ENCODE measurements around the gene SULT1A2. TPM values are rescaled to one million over a fixed set of nuclear protein-coding genes. Genes with fewer than 3 reads are reported as not detected.

Gene SULT1A2
- total and polyA plus RNA-seq, 2 of the 13 experiments (the other 11 are each of a cell fraction or from before 2014, with no cell fraction given), result 33.0 to 34.2 TPM

DNA sequence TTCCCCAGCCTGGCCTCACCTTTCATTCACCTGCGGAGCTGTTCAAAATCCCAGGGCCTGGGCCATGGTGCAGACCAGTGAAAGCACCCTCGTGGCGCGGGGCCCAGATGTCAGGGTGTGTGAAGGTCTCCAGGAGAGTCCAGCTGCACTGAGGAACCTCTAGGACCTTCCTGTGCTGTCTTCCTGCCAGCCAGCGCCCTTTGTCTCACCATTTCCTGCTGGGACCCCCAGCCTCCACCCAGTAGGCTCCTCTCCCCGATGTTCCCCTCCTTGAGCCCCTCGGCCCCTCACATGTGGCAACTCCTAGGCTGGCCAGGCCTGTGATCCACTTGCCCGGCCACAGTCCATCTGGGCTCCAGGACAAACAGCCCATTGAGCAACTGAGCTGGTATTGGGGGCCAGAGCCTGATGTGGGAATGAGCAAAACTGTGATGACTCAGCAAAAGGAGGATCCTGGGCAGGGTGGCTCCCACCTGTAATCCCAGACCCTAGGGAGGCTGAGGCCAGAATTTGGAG lies 677 bp downstream of the SULT1A2 start (continued):
- TF ChIP-seq, protein P1, sequence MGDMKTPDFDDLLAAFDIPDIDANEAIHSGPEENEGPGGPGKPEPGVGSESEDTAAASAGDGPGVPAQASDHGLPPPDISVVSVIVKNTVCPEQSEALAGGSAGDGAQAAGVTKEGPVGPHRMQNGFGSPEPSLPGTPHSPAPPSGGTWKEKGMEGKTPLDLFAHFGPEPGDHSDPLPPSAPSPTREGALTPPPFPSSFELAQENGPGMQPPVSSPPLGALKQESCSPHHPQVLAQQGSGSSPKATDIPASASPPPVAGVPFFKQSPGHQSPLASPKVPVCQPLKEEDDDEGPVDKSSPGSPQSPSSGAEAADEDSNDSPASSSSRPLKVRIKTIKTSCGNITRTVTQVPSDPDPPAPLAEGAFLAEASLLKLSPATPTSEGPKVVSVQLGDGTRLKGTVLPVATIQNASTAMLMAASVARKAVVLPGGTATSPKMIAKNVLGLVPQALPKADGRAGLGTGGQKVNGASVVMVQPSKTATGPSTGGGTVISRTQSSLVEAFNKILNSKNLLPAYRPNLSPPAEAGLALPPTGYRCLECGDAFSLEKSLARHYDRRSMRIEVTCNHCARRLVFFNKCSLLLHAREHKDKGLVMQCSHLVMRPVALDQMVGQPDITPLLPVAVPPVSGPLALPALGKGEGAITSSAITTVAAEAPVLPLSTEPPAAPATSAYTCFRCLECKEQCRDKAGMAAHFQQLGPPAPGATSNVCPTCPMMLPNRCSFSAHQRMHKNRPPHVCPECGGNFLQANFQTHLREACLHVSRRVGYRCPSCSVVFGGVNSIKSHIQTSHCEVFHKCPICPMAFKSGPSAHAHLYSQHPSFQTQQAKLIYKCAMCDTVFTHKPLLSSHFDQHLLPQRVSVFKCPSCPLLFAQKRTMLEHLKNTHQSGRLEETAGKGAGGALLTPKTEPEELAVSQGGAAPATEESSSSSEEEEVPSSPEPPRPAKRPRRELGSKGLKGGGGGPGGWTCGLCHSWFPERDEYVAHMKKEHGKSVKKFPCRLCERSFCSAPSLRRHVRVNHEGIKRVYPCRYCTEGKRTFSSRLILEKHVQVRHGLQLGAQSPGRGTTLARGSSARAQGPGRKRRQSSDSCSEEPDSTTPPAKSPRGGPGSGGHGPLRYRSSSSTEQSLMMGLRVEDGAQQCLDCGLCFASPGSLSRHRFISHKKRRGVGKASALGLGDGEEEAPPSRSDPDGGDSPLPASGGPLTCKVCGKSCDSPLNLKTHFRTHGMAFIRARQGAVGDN (CRISPR knock-in tag; IDR thresholded peaks at IDR 0.05), result peak; percentile 93
- TF ChIP-seq ZNF530 (CRISPR knock-in tag; IDR thresholded peaks at IDR 0.05; ENCODE audit: low read depth) (no peak), TAF1 (CRISPR knock-in tag; IDR thresholded peaks at IDR 0.05) (no peak), ZNF10 (CRISPR knock-in tag; IDR thresholded peaks at IDR 0.05; ENCODE audit: borderline replicate concordance, low read depth) (no peak), CBX1 (IDR thresholded peaks at IDR 0.05; ENCODE audit: low read depth) (no peak), ZNF205 (CRISPR knock-in tag; IDR thresholded peaks at IDR 0.05) (no peak), HDAC2 (CRISPR knock-in tag; IDR thresholded peaks at IDR 0.05) (peak; percentile 42; the same call in 1 of the 2 replicates), RARG (CRISPR knock-in tag; IDR thresholded peaks at IDR 0.05; ENCODE audit: low read depth) (no peak), DR1 (CRISPR knock-in tag; IDR thresholded peaks at IDR 0.05) (0 out of 2 replicates have a peak, but pooled peaks have one; percentile 56), SP4 (CRISPR knock-in tag; IDR thresholded peaks at IDR 0.05) (peak; percentile 17; the same call in 1 of the 2 replicates), ZNF564 (CRISPR knock-in tag; IDR thresholded peaks at IDR 0.05) (0 out of 2 replicates have a peak, but pooled peaks have one; percentile 67), ZNF367 (CRISPR knock-in tag; IDR thresholded peaks at IDR 0.05; ENCODE audit: borderline replicate concordance) (no peak), DPF2 (CRISPR knock-in tag; IDR thresholded peaks at IDR 0.05; ENCODE audit: borderline replicate concordance, low read depth) (no peak), ZNF543 (CRISPR knock-in tag; IDR thresholded peaks at IDR 0.05) (0 out of 2 replicates have a peak, but pooled peaks have one; percentile 31), ZNF333 (CRISPR knock-in tag; IDR thresholded peaks at IDR 0.05; ENCODE audit: borderline replicate concordance) (0 out of 2 replicates have a peak, but pooled peaks have one; percentile 28), ZNF33A (CRISPR knock-in tag; IDR thresholded peaks at IDR 0.05; ENCODE audit: borderline replicate concordance) (no peak), SRSF9 (IDR thresholded peaks at IDR 0.05; ENCODE audit: borderline replicate concordance, insufficient read depth, low read depth, low read length, poor library complexity, severe bottlenecking) (no peak)
- TF ChIP-seq, protein P2, sequence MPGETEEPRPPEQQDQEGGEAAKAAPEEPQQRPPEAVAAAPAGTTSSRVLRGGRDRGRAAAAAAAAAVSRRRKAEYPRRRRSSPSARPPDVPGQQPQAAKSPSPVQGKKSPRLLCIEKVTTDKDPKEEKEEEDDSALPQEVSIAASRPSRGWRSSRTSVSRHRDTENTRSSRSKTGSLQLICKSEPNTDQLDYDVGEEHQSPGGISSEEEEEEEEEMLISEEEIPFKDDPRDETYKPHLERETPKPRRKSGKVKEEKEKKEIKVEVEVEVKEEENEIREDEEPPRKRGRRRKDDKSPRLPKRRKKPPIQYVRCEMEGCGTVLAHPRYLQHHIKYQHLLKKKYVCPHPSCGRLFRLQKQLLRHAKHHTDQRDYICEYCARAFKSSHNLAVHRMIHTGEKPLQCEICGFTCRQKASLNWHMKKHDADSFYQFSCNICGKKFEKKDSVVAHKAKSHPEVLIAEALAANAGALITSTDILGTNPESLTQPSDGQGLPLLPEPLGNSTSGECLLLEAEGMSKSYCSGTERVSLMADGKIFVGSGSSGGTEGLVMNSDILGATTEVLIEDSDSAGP (CRISPR knock-in tag; IDR thresholded peaks at IDR 0.05; ENCODE audit: borderline replicate concordance), result no peak; the same call in 1 of the 2 replicates
- TF ChIP-seq, protein P3, sequence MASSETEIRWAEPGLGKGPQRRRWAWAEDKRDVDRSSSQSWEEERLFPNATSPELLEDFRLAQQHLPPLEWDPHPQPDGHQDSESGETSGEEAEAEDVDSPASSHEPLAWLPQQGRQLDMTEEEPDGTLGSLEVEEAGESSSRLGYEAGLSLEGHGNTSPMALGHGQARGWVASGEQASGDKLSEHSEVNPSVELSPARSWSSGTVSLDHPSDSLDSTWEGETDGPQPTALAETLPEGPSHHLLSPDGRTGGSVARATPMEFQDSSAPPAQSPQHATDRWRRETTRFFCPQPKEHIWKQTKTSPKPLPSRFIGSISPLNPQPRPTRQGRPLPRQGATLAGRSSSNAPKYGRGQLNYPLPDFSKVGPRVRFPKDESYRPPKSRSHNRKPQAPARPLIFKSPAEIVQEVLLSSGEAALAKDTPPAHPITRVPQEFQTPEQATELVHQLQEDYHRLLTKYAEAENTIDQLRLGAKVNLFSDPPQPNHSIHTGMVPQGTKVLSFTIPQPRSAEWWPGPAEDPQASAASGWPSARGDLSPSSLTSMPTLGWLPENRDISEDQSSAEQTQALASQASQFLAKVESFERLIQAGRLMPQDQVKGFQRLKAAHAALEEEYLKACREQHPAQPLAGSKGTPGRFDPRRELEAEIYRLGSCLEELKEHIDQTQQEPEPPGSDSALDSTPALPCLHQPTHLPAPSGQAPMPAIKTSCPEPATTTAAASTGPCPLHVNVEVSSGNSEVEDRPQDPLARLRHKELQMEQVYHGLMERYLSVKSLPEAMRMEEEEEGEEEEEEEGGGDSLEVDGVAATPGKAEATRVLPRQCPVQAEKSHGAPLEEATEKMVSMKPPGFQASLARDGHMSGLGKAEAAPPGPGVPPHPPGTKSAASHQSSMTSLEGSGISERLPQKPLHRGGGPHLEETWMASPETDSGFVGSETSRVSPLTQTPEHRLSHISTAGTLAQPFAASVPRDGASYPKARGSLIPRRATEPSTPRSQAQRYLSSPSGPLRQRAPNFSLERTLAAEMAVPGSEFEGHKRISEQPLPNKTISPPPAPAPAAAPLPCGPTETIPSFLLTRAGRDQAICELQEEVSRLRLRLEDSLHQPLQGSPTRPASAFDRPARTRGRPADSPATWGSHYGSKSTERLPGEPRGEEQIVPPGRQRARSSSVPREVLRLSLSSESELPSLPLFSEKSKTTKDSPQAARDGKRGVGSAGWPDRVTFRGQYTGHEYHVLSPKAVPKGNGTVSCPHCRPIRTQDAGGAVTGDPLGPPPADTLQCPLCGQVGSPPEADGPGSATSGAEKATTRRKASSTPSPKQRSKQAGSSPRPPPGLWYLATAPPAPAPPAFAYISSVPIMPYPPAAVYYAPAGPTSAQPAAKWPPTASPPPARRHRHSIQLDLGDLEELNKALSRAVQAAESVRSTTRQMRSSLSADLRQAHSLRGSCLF (CRISPR knock-in tag; IDR thresholded peaks at IDR 0.05; ENCODE audit: borderline replicate concordance), result no peak
